Upper lobe of left lung (tissue), 4 donors: Measurements from ENCODE around the gene SLC15A5.

Experiments
- EP300 ChIP-seq, 4 donors: sonication (generic); formaldehyde crosslinking; IDR thresholded peaks; one replicate each; pipeline ENCODE4 v1.5.1; 2017; ENCODE audit warnings: antibody characterized with exemption in 4 of 4, control low read depth in 2 of 4
- POLR2A ChIP-seq, 4 donors: fragments of 450-650 bp; IDR thresholded peaks; one replicate each; pipeline ENCODE4 v1.5.1; 2016 to 2017; ENCODE audit warnings: antibody characterized with exemption in 4 of 4, mild to moderate bottlenecking in 2 of 4
- TF ChIP-seq, protein P1 (sequence below), 6 experiments: fragments of 450-650 bp in 4 of 6; fragments of 200-600 bp in 2 of 6; sonication (generic) in 2 of 6; IDR thresholded peaks; one replicate each; pipeline ENCODE4 v1.5.1; 2016 to 2019; ENCODE audit warnings: antibody characterized with exemption in 6 of 6

GRCh38 chr12:16175840-16176239 lies 101.6 kb downstream of the SLC15A5 start:
- no peak for TF ChIP-seq EP300 (IDR thresholded peaks at IDR 0.05)
- TF ChIP-seq, protein P1, sequence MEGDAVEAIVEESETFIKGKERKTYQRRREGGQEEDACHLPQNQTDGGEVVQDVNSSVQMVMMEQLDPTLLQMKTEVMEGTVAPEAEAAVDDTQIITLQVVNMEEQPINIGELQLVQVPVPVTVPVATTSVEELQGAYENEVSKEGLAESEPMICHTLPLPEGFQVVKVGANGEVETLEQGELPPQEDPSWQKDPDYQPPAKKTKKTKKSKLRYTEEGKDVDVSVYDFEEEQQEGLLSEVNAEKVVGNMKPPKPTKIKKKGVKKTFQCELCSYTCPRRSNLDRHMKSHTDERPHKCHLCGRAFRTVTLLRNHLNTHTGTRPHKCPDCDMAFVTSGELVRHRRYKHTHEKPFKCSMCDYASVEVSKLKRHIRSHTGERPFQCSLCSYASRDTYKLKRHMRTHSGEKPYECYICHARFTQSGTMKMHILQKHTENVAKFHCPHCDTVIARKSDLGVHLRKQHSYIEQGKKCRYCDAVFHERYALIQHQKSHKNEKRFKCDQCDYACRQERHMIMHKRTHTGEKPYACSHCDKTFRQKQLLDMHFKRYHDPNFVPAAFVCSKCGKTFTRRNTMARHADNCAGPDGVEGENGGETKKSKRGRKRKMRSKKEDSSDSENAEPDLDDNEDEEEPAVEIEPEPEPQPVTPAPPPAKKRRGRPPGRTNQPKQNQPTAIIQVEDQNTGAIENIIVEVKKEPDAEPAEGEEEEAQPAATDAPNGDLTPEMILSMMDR (IDR thresholded peaks at IDR 0.05) = no peak
- TF ChIP-seq POLR2A (IDR thresholded peaks at IDR 0.05) = no peak
